ENCODE measurements around the gene FOXL2. TPM values are rescaled to one million over a fixed set of nuclear protein-coding genes. Genes with fewer than 3 reads are reported as not detected.

Gene FOXL2
- not detected in 3 replicates for total RNA-seq

- no peak within 1 kb of the TSS for H3K27ac Mint-ChIP-seq
Measured at GRCh38 chr3:138946663-138947494, at the start of gene FOXL2, which contains the start of gene FOXL2NB. FOXL2 (minus strand) TSS chr3:138947137; CDS start chr3:138946722, 415 bp downstream. FOXL2NB (plus strand) TSS chr3:138947217; CDS start chr3:138947365, 148 bp downstream.

GRCh38 chr3:138995706-138996105, 48.8 kb upstream of the FOXL2 start:
- TF ChIP-seq, protein P1, sequence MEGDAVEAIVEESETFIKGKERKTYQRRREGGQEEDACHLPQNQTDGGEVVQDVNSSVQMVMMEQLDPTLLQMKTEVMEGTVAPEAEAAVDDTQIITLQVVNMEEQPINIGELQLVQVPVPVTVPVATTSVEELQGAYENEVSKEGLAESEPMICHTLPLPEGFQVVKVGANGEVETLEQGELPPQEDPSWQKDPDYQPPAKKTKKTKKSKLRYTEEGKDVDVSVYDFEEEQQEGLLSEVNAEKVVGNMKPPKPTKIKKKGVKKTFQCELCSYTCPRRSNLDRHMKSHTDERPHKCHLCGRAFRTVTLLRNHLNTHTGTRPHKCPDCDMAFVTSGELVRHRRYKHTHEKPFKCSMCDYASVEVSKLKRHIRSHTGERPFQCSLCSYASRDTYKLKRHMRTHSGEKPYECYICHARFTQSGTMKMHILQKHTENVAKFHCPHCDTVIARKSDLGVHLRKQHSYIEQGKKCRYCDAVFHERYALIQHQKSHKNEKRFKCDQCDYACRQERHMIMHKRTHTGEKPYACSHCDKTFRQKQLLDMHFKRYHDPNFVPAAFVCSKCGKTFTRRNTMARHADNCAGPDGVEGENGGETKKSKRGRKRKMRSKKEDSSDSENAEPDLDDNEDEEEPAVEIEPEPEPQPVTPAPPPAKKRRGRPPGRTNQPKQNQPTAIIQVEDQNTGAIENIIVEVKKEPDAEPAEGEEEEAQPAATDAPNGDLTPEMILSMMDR (IDR thresholded peaks at IDR 0.05; ENCODE audit: unreplicated experiment), result no peak
- peaks cover 3% of the 10 kb centered on the region for H3K9me3 Mint-ChIP-seq
- H3K4me3 Mint-ChIP-seq, result no peak overlapping the region
- no peak for DNase-seq (ENCODE audit: low spot score in 2 of 2, unreplicated experiment in 2 of 2)
- no peaks in the 10 kb centered on the region for H3K4me1 Mint-ChIP-seq
- H3K36me3 Mint-ChIP-seq, result no peaks in the 10 kb centered on the region
- H3K27me3 Mint-ChIP-seq (ENCODE audit: low read depth), result peaks cover 65% of the 10 kb centered on the region
- no peak overlapping the region for H3K27ac Mint-ChIP-seq

More at GRCh38 chr3:138946663-138947494, at the start of gene FOXL2, which contains the start of gene FOXL2NB:
- Mint-ChIP-seq H3K36me3 (no peaks in the 10 kb centered on the region), H3K4me1 (peaks cover 15% of the 10 kb centered on the region), H3K9me3 (no peaks in the 10 kb centered on the region), H3K27me3 (ENCODE audit: low read depth) (peaks cover 94% of the 10 kb centered on the region), H3K4me3 (peak within 1 kb of the TSS; percentile 59)
- DNase-seq (ENCODE audit: low spot score in 2 of 2, unreplicated experiment in 2 of 2), result peak in 1 of 2 experiments; percentile 53
- TF ChIP-seq, protein P1 (IDR thresholded peaks at IDR 0.05; ENCODE audit: unreplicated experiment), result no peak

GRCh38 chr3:138987181-138987580, 40.2 kb upstream of the FOXL2 start:
- TF ChIP-seq, protein P1 (IDR thresholded peaks at IDR 0.05; ENCODE audit: unreplicated experiment), result no peak
- Mint-ChIP-seq H3K27me3 (ENCODE audit: low read depth) (peaks cover 58% of the 10 kb centered on the region), H3K4me3 (no peak overlapping the region), H3K36me3 (no peaks in the 10 kb centered on the region), H3K27ac (no peak overlapping the region), H3K9me3 (no peaks in the 10 kb centered on the region), H3K4me1 (peaks cover 2% of the 10 kb centered on the region)
- DNase-seq (ENCODE audit: low spot score in 2 of 2, unreplicated experiment in 2 of 2), result no peak

DNA sequence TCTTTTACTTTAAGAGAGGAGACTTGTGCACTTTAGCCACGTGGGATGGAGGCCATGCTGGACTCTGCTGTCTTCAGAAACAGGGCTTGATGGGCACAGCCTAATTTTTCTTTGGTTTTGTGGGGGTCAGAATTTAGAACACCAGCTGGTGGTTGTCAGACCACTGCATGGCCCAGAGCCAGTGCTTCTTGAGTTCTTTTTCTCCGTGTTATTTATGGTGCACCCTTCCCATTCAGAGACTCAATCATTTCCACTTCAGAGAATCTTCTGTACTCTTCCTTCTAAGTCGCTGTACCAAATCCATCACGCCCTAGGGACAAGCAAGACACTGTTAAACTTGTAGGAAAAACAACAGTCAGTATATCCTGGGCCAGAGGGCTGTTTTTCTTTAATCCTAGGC, 39.0 kb upstream of the FOXL2 start:
- TF ChIP-seq, protein P1 (IDR thresholded peaks at IDR 0.05; ENCODE audit: unreplicated experiment), result no peak

GRCh38 chr3:138984816-138985215, 37.9 kb upstream of the FOXL2 start:
- Mint-ChIP-seq H3K4me1 (peaks cover 2% of the 10 kb centered on the region), H3K27ac (no peak overlapping the region), H3K36me3 (no peaks in the 10 kb centered on the region), H3K4me3 (no peak overlapping the region), H3K27me3 (ENCODE audit: low read depth) (peaks cover 70% of the 10 kb centered on the region), H3K9me3 (no peaks in the 10 kb centered on the region)
- TF ChIP-seq, protein P1 (IDR thresholded peaks at IDR 0.05; ENCODE audit: unreplicated experiment), result no peak
- no peak for DNase-seq (ENCODE audit: low spot score in 2 of 2, unreplicated experiment in 2 of 2)

More for the DNA sequence above, 39.0 kb upstream of the FOXL2 start:
- Mint-ChIP-seq H3K4me1 (peaks cover 2% of the 10 kb centered on the region), H3K9me3 (no peaks in the 10 kb centered on the region), H3K36me3 (no peaks in the 10 kb centered on the region), H3K27me3 (ENCODE audit: low read depth) (peaks cover 58% of the 10 kb centered on the region), H3K27ac (no peak overlapping the region), H3K4me3 (no peak overlapping the region)
- no peak for DNase-seq (ENCODE audit: low spot score in 2 of 2, unreplicated experiment in 2 of 2)
